ENCODE data around the gene MAPK11. TPM values are rescaled to one million over a fixed set of nuclear protein-coding genes. Genes with fewer than 3 reads are reported as not detected.

Gene MAPK11
- total RNA-seq, 1 donor from 2014 or later: 10.0 TPM

- intact Hi-C loops (cut with DNase I): loop anchor here (10.0 kb wide), 1 partner anchor 369 kb away; no protein-coding TSS in a partner anchor
- ATAC-seq (peak; percentile 43), DNase-seq (ENCODE audit: missing footprints) (no peak)
Measured at GRCh38 chr22:50245214-50246072, 24.7 kb downstream of the MAPK11 start.

GRCh38 chr22:50244420-50245213, 25.6 kb downstream of the MAPK11 start, which contains the start of gene TUBGCP6:
TSS of gene TUBGCP6 (minus strand) at chr22:50245023. CDS start at chr22:50244459, 564 bp downstream.
- peak; percentile 94 for ATAC-seq
- intact Hi-C loops (cut with DNase I): loop anchor here (10.0 kb wide), 1 partner anchor 370 kb away; no protein-coding TSS in a partner anchor

GRCh38 chr22:50243685-50244419, 26.3 kb downstream of the MAPK11 start:
- DNase-seq (ENCODE audit: missing footprints) (no peak), ATAC-seq (no peak)
- intact Hi-C loops (cut with DNase I): loop anchor here (10.0 kb wide), 1 partner anchor 371 kb away; no protein-coding TSS in a partner anchor

More at GRCh38 chr22:50244420-50245213, 25.6 kb downstream of the MAPK11 start, which contains the start of gene TUBGCP6:
- DNase-seq (ENCODE audit: missing footprints): peak; percentile 99

- ATAC-seq (no peak), DNase-seq (ENCODE audit: missing footprints) (no peak)
- intact Hi-C loops (cut with DNase I): loop anchor here (10.0 kb wide), 1 partner anchor 372 kb away; no protein-coding TSS in a partner anchor
Measured at GRCh38 chr22:50242406-50242949, 27.7 kb downstream of the MAPK11 start.

GRCh38 chr22:50238755-50239154, 31.4 kb downstream of the MAPK11 start:
- ATAC-seq: no peak
- intact Hi-C loops (cut with DNase I): no loop called here
- no peak for DNase-seq (ENCODE audit: missing footprints)

GRCh38 chr22:50236731-50237409, 33.3 kb downstream of the MAPK11 start:
- intact Hi-C loops (cut with DNase I): no loop called here
- ATAC-seq (no peak), DNase-seq (ENCODE audit: missing footprints) (no peak)

- intact Hi-C loops (cut with DNase I): no loop called here
- ATAC-seq: no peak
- no peak for DNase-seq (ENCODE audit: missing footprints)
Measured at GRCh38 chr22:50233223-50233622, 37.0 kb downstream of the MAPK11 start.

GRCh38 chr22:50232481-50233151, 37.6 kb downstream of the MAPK11 start:
- DNase-seq (ENCODE audit: missing footprints): no peak
- intact Hi-C loops (cut with DNase I): no loop called here
- ATAC-seq: no peak

- DNase-seq (ENCODE audit: missing footprints) (peak; percentile 41), ATAC-seq (no peak)
- intact Hi-C loops (cut with DNase I): no loop called here
Measured at GRCh38 chr22:50229370-50229769, 40.8 kb downstream of the MAPK11 start.

GRCh38 chr22:50228366-50228765, 41.8 kb downstream of the MAPK11 start:
- ATAC-seq (no peak), DNase-seq (ENCODE audit: missing footprints) (peak; percentile 2)
- intact Hi-C loops (cut with DNase I): no loop called here

- DNase-seq (ENCODE audit: missing footprints) (peak; percentile 34), ATAC-seq (no peak)
- intact Hi-C loops (cut with DNase I): no loop called here
Measured at GRCh38 chr22:50227579-50228215, 42.5 kb downstream of the MAPK11 start.

- intact Hi-C loops (cut with DNase I): no loop called here
- ATAC-seq: no peak
- DNase-seq (ENCODE audit: missing footprints): peak; percentile 37
Measured at GRCh38 chr22:50226875-50227165, 43.4 kb downstream of the MAPK11 start.

GRCh38 chr22:50226063-50226874, 43.9 kb downstream of the MAPK11 start:
- DNase-seq (ENCODE audit: missing footprints) (peak; percentile 31), ATAC-seq (no peak)
- intact Hi-C loops (cut with DNase I): no loop called here

GRCh38 chr22:50225200-50225969, 44.8 kb downstream of the MAPK11 start:
- intact Hi-C loops (cut with DNase I): no loop called here
- ATAC-seq (no peak), DNase-seq (ENCODE audit: missing footprints) (peak; percentile 49)

GRCh38 chr22:50224071-50224470, 46.1 kb downstream of the MAPK11 start:
- DNase-seq (ENCODE audit: missing footprints): peak; percentile 48
- no peak for ATAC-seq
- intact Hi-C loops (cut with DNase I): no loop called here

- no peak for ATAC-seq
- intact Hi-C loops (cut with DNase I): no loop called here
- DNase-seq (ENCODE audit: missing footprints): peak; percentile 59
Measured at GRCh38 chr22:50222508-50222907, 47.7 kb downstream of the MAPK11 start.

All from Right ventricle myocardium inferior (tissue), 1 donor.